ENCODE data around the gene GPR68. TPM values are rescaled to one million over a fixed set of nuclear protein-coding genes. Genes with fewer than 3 reads are reported as not detected.

Gene GPR68
- total and polyA plus RNA-seq, 2 experiments from 2014 or later: 0.20 to 0.42 TPM

- Histone ChIP-seq H3K27me3 (peaks cover 9% of the 10 kb centered on the region), H3K4me3 (no peak overlapping the region), H3K36me3 (replicated peaks; ENCODE audit: insufficient read depth, low read depth) (no peaks in the 10 kb centered on the region), H3K79me2 (no peaks in the 10 kb centered on the region), H3K9me2 (replicated peaks; ENCODE audit: insufficient read depth) (no peaks in the 10 kb centered on the region), H3K4me1 (ENCODE audit: insufficient read depth) (peaks cover 6% of the 10 kb centered on the region), H3K9me3 (ENCODE audit: low read depth) (no peaks in the 10 kb centered on the region), H3K27ac (no peak overlapping the region), H3K4me2 (no peak overlapping the region), H4K20me1 (ENCODE audit: insufficient read depth, poor library complexity, severe bottlenecking) (no peaks in the 10 kb centered on the region), H2AFZ (no peak overlapping the region)
- DNase-seq (ENCODE audit: low spot score): no peak
- 66% methylated on average over 16 of the region's 16 CpGs for WGBS (ENCODE audit: low lambda C conversion rate, missing lambda C conversion rate)
- no peak for TF ChIP-seq EZH2phosphoT487 (IDR thresholded peaks at IDR 0.05; ENCODE audit: low read depth, severe bottlenecking, unreplicated experiment)
- TF ChIP-seq CTCF (IDR thresholded peaks at IDR 0.05; ENCODE audit: poor library complexity): no peak
- TF ChIP-seq EZH2 (IDR thresholded peaks at IDR 0.05; ENCODE audit: borderline replicate concordance): no peak
These were observed 13.6 kb upstream of the GPR68 start for GRCh38 chr14:91258011-91258618.

DNA sequence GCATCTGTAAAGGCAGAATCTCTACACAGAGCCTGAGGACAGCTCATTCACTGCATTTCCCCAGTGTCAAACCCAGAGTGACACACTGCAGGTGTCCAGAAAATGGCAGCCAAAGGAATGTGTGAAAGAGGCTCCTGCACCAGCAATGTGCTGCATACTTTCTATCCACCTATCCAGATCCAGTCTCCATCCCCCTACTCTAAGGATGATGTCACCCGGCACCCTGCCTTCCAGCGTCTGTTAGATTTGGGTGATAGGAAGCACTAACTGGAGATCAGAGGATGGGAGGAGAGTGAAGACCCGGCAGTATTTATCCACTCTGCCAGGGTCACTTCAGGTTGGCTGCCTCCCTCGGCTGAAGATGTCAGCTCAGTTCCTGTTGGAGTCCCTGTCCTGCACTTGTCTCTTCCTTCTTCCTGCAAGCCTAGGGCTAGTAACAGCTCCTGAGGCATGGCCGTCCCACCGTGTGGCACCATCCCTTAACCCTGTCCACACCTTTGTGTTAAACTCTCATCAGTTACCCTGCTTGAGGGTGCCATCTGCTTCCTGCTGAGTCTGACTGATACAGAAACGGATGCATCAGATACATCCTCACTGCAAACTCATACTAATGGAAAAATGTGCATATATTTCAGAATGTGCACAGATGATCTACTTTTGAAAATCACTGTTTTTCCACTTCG lies 13.0 kb upstream of the GPR68 start:
- H3K4me3 ChIP-seq: no peak overlapping the region
- 36% methylated on average over 8 of the region's 8 CpGs for WGBS (ENCODE audit: low lambda C conversion rate, missing lambda C conversion rate)
- no peak overlapping the region for H2AFZ ChIP-seq
- H3K36me3 ChIP-seq (replicated peaks; ENCODE audit: insufficient read depth, low read depth): no peaks in the 10 kb centered on the region
- peak; percentile 18 for DNase-seq (ENCODE audit: low spot score)
- no peaks in the 10 kb centered on the region for H3K9me2 ChIP-seq (replicated peaks; ENCODE audit: insufficient read depth)
- H4K20me1 ChIP-seq (ENCODE audit: insufficient read depth, poor library complexity, severe bottlenecking): no peaks in the 10 kb centered on the region
- H3K79me2 ChIP-seq: no peaks in the 10 kb centered on the region
- H3K27ac ChIP-seq: no peak overlapping the region
- peaks cover 14% of the 10 kb centered on the region for H3K27me3 ChIP-seq
- TF ChIP-seq EZH2 (IDR thresholded peaks at IDR 0.05; ENCODE audit: borderline replicate concordance) (no peak), CTCF (IDR thresholded peaks at IDR 0.05; ENCODE audit: poor library complexity) (no peak), EZH2phosphoT487 (IDR thresholded peaks at IDR 0.05; ENCODE audit: low read depth, severe bottlenecking, unreplicated experiment) (no peak)
- no peaks in the 10 kb centered on the region for H3K9me3 ChIP-seq (ENCODE audit: low read depth)
- H3K4me1 ChIP-seq (ENCODE audit: insufficient read depth): peaks cover 6% of the 10 kb centered on the region
- no peak overlapping the region for H3K4me2 ChIP-seq

GRCh38 chr14:91256661-91257060 lies 12.2 kb upstream of the GPR68 start:
- no peaks in the 10 kb centered on the region for H3K36me3 ChIP-seq (replicated peaks; ENCODE audit: insufficient read depth, low read depth)
- H3K4me1 ChIP-seq (ENCODE audit: insufficient read depth): peaks cover 6% of the 10 kb centered on the region
- WGBS (ENCODE audit: low lambda C conversion rate, missing lambda C conversion rate): 72% methylated on average over 1 of the region's 1 CpG
- H3K4me2 ChIP-seq: no peak overlapping the region
- no peaks in the 10 kb centered on the region for H3K9me2 ChIP-seq (replicated peaks; ENCODE audit: insufficient read depth)
- peaks cover 15% of the 10 kb centered on the region for H3K27me3 ChIP-seq
- no peak overlapping the region for H3K4me3 ChIP-seq
- H2AFZ ChIP-seq: no peak overlapping the region
- H3K79me2 ChIP-seq: no peaks in the 10 kb centered on the region
- H3K9me3 ChIP-seq (ENCODE audit: low read depth): no peaks in the 10 kb centered on the region
- H4K20me1 ChIP-seq (ENCODE audit: insufficient read depth, poor library complexity, severe bottlenecking): no peaks in the 10 kb centered on the region
- peak; percentile 35 for DNase-seq (ENCODE audit: low spot score)
- no peak overlapping the region for H3K27ac ChIP-seq
- no peak for TF ChIP-seq EZH2phosphoT487 (IDR thresholded peaks at IDR 0.05; ENCODE audit: low read depth, severe bottlenecking, unreplicated experiment)
- no peak for TF ChIP-seq CTCF (IDR thresholded peaks at IDR 0.05; ENCODE audit: poor library complexity)
- TF ChIP-seq EZH2 (IDR thresholded peaks at IDR 0.05; ENCODE audit: borderline replicate concordance): no peak
